Activated CD4-positive, CD25-positive, alpha-beta regulatory T cell treated with anti-CD3 and anti-CD28 coated beads, Interleukin-2, amount 50 U/mL, for 24 hours (primary cell): ENCODE measurements around the gene PRKCQ.

Source experiments
- ATAC-seq, 2 donors: fragments of 150-1000 bp; cut with Tn5 transposase; one replicate each; pipeline ENCODE4 v1.10.0; 2021; ENCODE audit warnings: mild to moderate bottlenecking in 1 of 2, moderate library complexity in 1 of 2

PRKCQ gene

GRCh38 chr10:6579904-6580278, at the start of gene PRKCQ:
Gene PRKCQ, minus strand, starts transcription at chr10:6580276. Its CDS starts 65,141 bp downstream, at chr10:6515135.
- ATAC-seq = no peak

- ATAC-seq = no peak
These were observed 45.4 kb upstream of the PRKCQ start for GRCh38 chr10:6625428-6625827.

GRCh38 chr10:6624392-6624791, 44.3 kb upstream of the PRKCQ start:
- no peak for ATAC-seq

- ATAC-seq = no peak
These were observed 42.8 kb upstream of the PRKCQ start for GRCh38 chr10:6622921-6623320.

- ATAC-seq = no peak
These were observed 41.5 kb upstream of the PRKCQ start for GRCh38 chr10:6621536-6621935.

- no peak for ATAC-seq
These were observed 39.6 kb upstream of the PRKCQ start for GRCh38 chr10:6619660-6620059.

- no peak for ATAC-seq
These were observed 38.3 kb upstream of the PRKCQ start for GRCh38 chr10:6618340-6618739.

GRCh38 chr10:6617309-6618076, 37.4 kb upstream of the PRKCQ start:
- peak in 1 of 2 donors; percentile 10 for ATAC-seq

- ATAC-seq = peak in 1 of 2 donors; percentile 21
These were observed 35.9 kb upstream of the PRKCQ start for GRCh38 chr10:6615971-6616370.

- ATAC-seq = peak; percentile 78 to 82
These were observed 32.3 kb upstream of the PRKCQ start for GRCh38 chr10:6612371-6612770.

GRCh38 chr10:6610647-6611046, 30.6 kb upstream of the PRKCQ start:
- no peak for ATAC-seq

- no peak for ATAC-seq
These were observed 29.5 kb upstream of the PRKCQ start for GRCh38 chr10:6609625-6610024.

GRCh38 chr10:6607778-6608177, 27.7 kb upstream of the PRKCQ start:
- no peak for ATAC-seq

- ATAC-seq = peak; percentile 94 to 97
These were observed 27.1 kb upstream of the PRKCQ start for GRCh38 chr10:6607182-6607581.

- ATAC-seq = no peak
These were observed 23.4 kb upstream of the PRKCQ start for GRCh38 chr10:6603142-6604125.

- ATAC-seq = no peak
These were observed 22.6 kb upstream of the PRKCQ start for GRCh38 chr10:6602700-6603084.

GRCh38 chr10:6602026-6602699, 22.1 kb upstream of the PRKCQ start:
- no peak for ATAC-seq

- ATAC-seq = no peak
These were observed 21.2 kb upstream of the PRKCQ start for GRCh38 chr10:6601246-6601805.

- ATAC-seq = peak; percentile 41 to 42
These were observed 20.3 kb upstream of the PRKCQ start for GRCh38 chr10:6600224-6600987.

GRCh38 chr10:6598679-6599078, 18.6 kb upstream of the PRKCQ start:
- peak in 1 of 2 donors; percentile 53 for ATAC-seq

GRCh38 chr10:6597478-6597877, 17.4 kb upstream of the PRKCQ start:
- ATAC-seq = no peak

- no peak for ATAC-seq
These were observed 15.4 kb upstream of the PRKCQ start for GRCh38 chr10:6595499-6595898.
